H1 (cell line): Measurements from ENCODE around the gene SHMT2. TPM values are rescaled to one million over a fixed set of nuclear protein-coding genes. Genes with fewer than 3 reads are reported as not detected.
A peak's percentile ranks its signal among the peaks of the same experiment; 100 is the strongest.

Source experiments
- CTCF ChIA-PET: fragments of 300-600 bp; sonication (Branson Sonifier 250); formaldehyde crosslinking; loops from one replicate; lab custom pipeline; 2021; ENCODE audit not compliant: partially characterized antibody; lab: Charles Lee
- POLR2A ChIA-PET: fragments of 300-600 bp; sonication (Branson Sonifier 250); formaldehyde crosslinking; loops from one replicate; lab custom pipeline; 2021; ENCODE audit warnings: inconsistent platforms; ENCODE audit not compliant: partially characterized antibody; lab: Charles Lee
- DNase-seq, 2 experiments: peaks; one replicate each; pipeline versions ENCODE4 v3.0.0 to v3.0.0-alpha.2; 2010 to 2022; ENCODE audit warnings: low spot score in 2 of 2, low read depth in 1 of 2, mixed read lengths in 1 of 2
- FAIRE-seq: peaks from 2 replicates; lab custom pipeline; 2011; peaks lifted over from hg19 to GRCh38; lab: Jason Lieb, UNC
- H2AFZ ChIP-seq: 2 replicates; pipeline ENCODE4 v1.8.1; 2012; ENCODE audit warnings: low read length, inconsistent platforms
- H2AK5ac ChIP-seq: 2 replicates; pipeline ENCODE4 v1.6.1; 2013; ENCODE audit warnings: low read depth, low read length
- H2BK120ac ChIP-seq: replicated peaks from 2 replicates; pipeline ENCODE3; 2013; ENCODE audit warnings: low read depth, low read length, inconsistent platforms
- H2BK12ac ChIP-seq: 2 replicates; pipeline ENCODE4 v1.6.1; 2013; ENCODE audit warnings: low read depth, low read length
- H2BK15ac ChIP-seq: 2 replicates; pipeline ENCODE4 v1.6.1; 2013; ENCODE audit warnings: low read length
- H2BK20ac ChIP-seq: 2 replicates; pipeline ENCODE4 v1.6.1; 2013; ENCODE audit warnings: low read length
- H2BK5ac ChIP-seq: 2 replicates; pipeline ENCODE4 v1.6.1; 2013; ENCODE audit warnings: low read depth, low read length
- H3K14ac ChIP-seq: 2 replicates; pipeline ENCODE4 v1.6.1; 2013; ENCODE audit warnings: inconsistent platforms; ENCODE audit not compliant: insufficient read length
- H3K18ac ChIP-seq: 2 replicates; pipeline ENCODE4 v1.6.1; 2013; ENCODE audit warnings: low read length; ENCODE audit errors: extremely low read depth
- H3K23ac ChIP-seq: 2 replicates; pipeline ENCODE4 v1.6.1; 2013; ENCODE audit warnings: inconsistent platforms; ENCODE audit not compliant: insufficient read length
- H3K23me2 ChIP-seq: 2 replicates; pipeline ENCODE4 v1.6.1; 2013; ENCODE audit warnings: low read depth, low read length
- H3K27ac ChIP-seq: 2 replicates; pipeline ENCODE4 v1.6.1; 2011; ENCODE audit warnings: low read depth, low read length, inconsistent platforms
- H3K27me3 ChIP-seq, 4 experiments: replicated peaks in 1 of 4; 1 replicate in 1 of 4; 2 replicates in 3 of 4; pipeline versions ENCODE4 v1.6.1 to v1.8.1; 2011 to 2013; ENCODE audit warnings: low read length in 3 of 4, mild to moderate bottlenecking in 3 of 4, inconsistent platforms in 2 of 4, mixed read lengths in 2 of 4, moderate library complexity in 1 of 4; ENCODE audit not compliant: control insufficient read depth in 3 of 4, insufficient read depth in 3 of 4; ENCODE audit errors: extremely low read depth in 1 of 4
- H3K36me3 ChIP-seq, 4 experiments: 2 replicates each; pipeline versions ENCODE4 v1.6.1 to v1.8.1; 2011 to 2013; ENCODE audit warnings: mild to moderate bottlenecking in 4 of 4, low read length in 3 of 4, moderate library complexity in 2 of 4, control low read depth in 1 of 4, inconsistent platforms in 1 of 4; ENCODE audit not compliant: insufficient read depth in 4 of 4, control insufficient read depth in 2 of 4
- H3K4ac ChIP-seq: replicated peaks from 2 replicates; pipeline ENCODE3; 2013; ENCODE audit warnings: low read length, low read depth, mixed read lengths, inconsistent platforms; ENCODE audit not compliant: insufficient read length
- H3K4me1 ChIP-seq, 4 experiments: replicated peaks in 1 of 4; 1 replicate in 1 of 4; 2 replicates in 3 of 4; pipeline versions ENCODE4 v1.6.1 to v1.8.1; 2011 to 2013; ENCODE audit warnings: low read length in 3 of 4, inconsistent platforms in 2 of 4, mixed read lengths in 1 of 4; ENCODE audit not compliant: insufficient read depth in 4 of 4, control insufficient read depth in 3 of 4
- H3K4me2 ChIP-seq, 2 experiments: 2 replicates each; pipeline versions ENCODE4 v1.6.1 to v1.8.1; 2011 to 2013; ENCODE audit warnings: low read depth in 2 of 2, low read length in 2 of 2, control low read depth in 1 of 2, inconsistent platforms in 1 of 2, mild to moderate bottlenecking in 1 of 2; ENCODE audit not compliant: insufficient read depth in 1 of 2
- H3K4me3 ChIP-seq, 4 experiments: fragments of 200-600, 300-600 bp in 1 of 4; sonication (generic), shearing (Covaris generic), sonication (Bioruptor Twin) in 1 of 4; 2 replicates each; pipeline versions ENCODE4 v1.5.1 to v1.8.1; 2011 to 2016; ENCODE audit warnings: low read length in 4 of 4, low read depth in 3 of 4, control low read depth in 2 of 4, inconsistent platforms in 2 of 4, mild to moderate bottlenecking in 2 of 4, mixed read lengths in 1 of 4, moderate library complexity in 1 of 4; ENCODE audit not compliant: insufficient read depth in 2 of 4; ENCODE audit errors: extremely low read depth in 1 of 4
- H3K56ac ChIP-seq: replicated peaks from 2 replicates; pipeline ENCODE3; 2013; ENCODE audit warnings: low read depth, mild to moderate bottlenecking, mixed read lengths, low read length, inconsistent platforms; ENCODE audit not compliant: insufficient read length
- H3K79me1 ChIP-seq: 2 replicates; pipeline ENCODE4 v1.6.1; 2013; ENCODE audit warnings: low read depth, low read length, control low read depth
- H3K79me2 ChIP-seq, 2 experiments: 2 replicates each; pipeline versions ENCODE4 v1.6.1 to v1.8.1; 2012 to 2013; ENCODE audit warnings: low read length in 2 of 2, mild to moderate bottlenecking in 2 of 2, inconsistent platforms in 1 of 2; ENCODE audit not compliant: insufficient read depth in 2 of 2, control insufficient read depth in 1 of 2
- H3K9ac ChIP-seq, 4 experiments: replicated peaks in 1 of 4; 1 replicate in 1 of 4; 2 replicates in 3 of 4; pipeline versions ENCODE4 v1.6.1 to v1.8.1; 2011 to 2013; ENCODE audit warnings: low read depth in 3 of 4, low read length in 3 of 4, control low read depth in 2 of 4, mild to moderate bottlenecking in 2 of 4, moderate library complexity in 2 of 4, inconsistent platforms in 1 of 4; ENCODE audit errors: extremely low read depth in 1 of 4
- H3K9me3 ChIP-seq, 2 experiments: 2 replicates each; pipeline versions ENCODE4 v1.6.1 to v1.8.1; 2012 to 2013; ENCODE audit warnings: mild to moderate bottlenecking in 2 of 2, moderate library complexity in 2 of 2, control low read depth in 1 of 2, inconsistent platforms in 1 of 2, low read depth in 1 of 2, low read length in 1 of 2, mixed read lengths in 1 of 2; ENCODE audit not compliant: insufficient read depth in 2 of 2
- H4K20me1 ChIP-seq, 2 experiments: replicated peaks in 1 of 2; 2 replicates each; pipeline versions ENCODE3 to v1.8.1; 2011 to 2013; ENCODE audit warnings: inconsistent platforms in 2 of 2, low read length in 2 of 2, mild to moderate bottlenecking in 1 of 2; ENCODE audit not compliant: insufficient read depth in 2 of 2, control insufficient read depth in 1 of 2
- H4K5ac ChIP-seq: 2 replicates; pipeline ENCODE4 v1.6.1; 2013; ENCODE audit warnings: low read length, low read depth, mixed read lengths, inconsistent platforms; ENCODE audit not compliant: insufficient read length
- H4K8ac ChIP-seq: 2 replicates; pipeline ENCODE4 v1.8.0; 2013; ENCODE audit warnings: mild to moderate bottlenecking, moderate library complexity, low read length, inconsistent platforms; ENCODE audit not compliant: insufficient read depth; ENCODE audit errors: extremely low read depth
- H4K91ac ChIP-seq: replicated peaks from 2 replicates; pipeline ENCODE3; 2013; ENCODE audit warnings: low read length, mixed read lengths, inconsistent platforms; ENCODE audit not compliant: insufficient read length
- BRCA1 ChIP-seq: IDR thresholded peaks from 2 replicates; pipeline ENCODE4 v1.6.1; 2012; ENCODE audit warnings: low read depth, low read length, improper control_type of control experiment
- CEBPB ChIP-seq: IDR thresholded peaks from 2 replicates; pipeline ENCODE4 v1.6.1; 2012; ENCODE audit warnings: low read depth, low read length
- CTBP2 ChIP-seq: IDR thresholded peaks from 2 replicates; pipeline ENCODE4 v1.7.0; 2011; ENCODE audit warnings: borderline replicate concordance, mild to moderate bottlenecking, moderate library complexity, mixed read lengths, low read length; ENCODE audit not compliant: insufficient read depth, insufficient read length
- EP300 ChIP-seq, 2 experiments: IDR thresholded peaks; 1 replicate in 1 of 2; 2 replicates in 1 of 2; pipeline ENCODE4 v1.6.1; 2011 to 2012; ENCODE audit warnings: low read depth in 2 of 2, low read length in 2 of 2, mild to moderate bottlenecking in 2 of 2, borderline replicate concordance in 1 of 2, inconsistent platforms in 1 of 2, moderate library complexity in 1 of 2
- HDAC6 ChIP-seq: IDR thresholded peaks from one replicate; pipeline ENCODE4 v1.7.1; 2012; ENCODE audit warnings: low read depth, mild to moderate bottlenecking, inconsistent platforms, low read length, moderate library complexity
- KDM1A ChIP-seq: fragments of 200-600, 300-600 bp; sonication (generic); IDR thresholded peaks from 2 replicates; pipeline ENCODE4 v1.7.1; 2016; ENCODE audit warnings: mild to moderate bottlenecking, low read length, borderline replicate concordance
- POLR2A ChIP-seq, 2 experiments: IDR thresholded peaks; 1 replicate in 1 of 2; 2 replicates in 1 of 2; pipeline ENCODE4 v1.6.1; 2011; ENCODE audit warnings: low read depth in 2 of 2, low read length in 2 of 2, mild to moderate bottlenecking in 2 of 2; ENCODE audit errors: control extremely low read depth in 1 of 2
- RBBP5 ChIP-seq: IDR thresholded peaks from 2 replicates; pipeline ENCODE4 v1.7.1; 2012; ENCODE audit warnings: low read depth, mild to moderate bottlenecking, inconsistent platforms, low read length, moderate library complexity, borderline replicate concordance
- RFX5 ChIP-seq: IDR thresholded peaks from 2 replicates; pipeline ENCODE4 v1.6.1; 2011; ENCODE audit warnings: low read depth, low read length, improper control_type of control experiment, borderline replicate concordance
- RXRA ChIP-seq: IDR thresholded peaks from 2 replicates; pipeline ENCODE4 v1.6.1; 2011; ENCODE audit warnings: low read depth, mild to moderate bottlenecking, low read length, moderate library complexity; ENCODE audit not compliant: insufficient read depth
- TBP ChIP-seq: IDR thresholded peaks from 2 replicates; pipeline ENCODE4 v1.6.1; 2011; ENCODE audit warnings: low read depth, low read length, improper control_type of control experiment
- TEAD4 ChIP-seq: IDR thresholded peaks from 2 replicates; pipeline ENCODE4 v1.6.1; 2012; ENCODE audit warnings: low read depth, low read length, inconsistent platforms, mixed read lengths
- YY1 ChIP-seq: IDR thresholded peaks from 2 replicates; pipeline ENCODE4 v1.6.1; 2011; ENCODE audit warnings: low read depth, mild to moderate bottlenecking, low read length
- ZNF274 ChIP-seq: IDR thresholded peaks from 2 replicates; pipeline ENCODE4 v1.7.0; 2012; ENCODE audit warnings: low read length, borderline replicate concordance; ENCODE audit errors: extremely low read depth
- WGBS, 2 experiments: shearing (Covaris generic) in 1 of 2; methylation state at CpG; one replicate each; pipeline versions ENCODE4 v1.1.6 to v1.1.7; 2013 to 2015; ENCODE audit warnings: low lambda C conversion rate in 2 of 2, mixed read lengths in 2 of 2, inconsistent platforms in 1 of 2, low coverage in 1 of 2, missing lambda C conversion rate in 1 of 2; ENCODE audit not compliant: insufficient replicate concordance in 2 of 2, insufficient coverage in 1 of 2, insufficient read length in 1 of 2; ENCODE audit errors: extremely low coverage in 1 of 2, missing lambda C conversion rate in 1 of 2; 5-methylcytosine and 5-hydroxymethylcytosine counted together
- polyA plus RNA-seq, 7 experiments: library from polyadenylated mRNA; depleted of rRNA in 3 of 7; stranded (reverse) in 5 of 7; unstranded in 2 of 7; fragments of >200 nt in 5 of 7; fragments of 200-250 nt in 2 of 7; gene quantifications; 1 replicate in 5 of 7; 2 replicates in 1 of 7; 4 replicates in 1 of 7; pipeline versions ENCODE4 v1.2.1 to v1.2.3, GENCODE V29; 2011 to 2013; ENCODE audit warnings: missing spikeins in 2 of 7, mixed read lengths in 2 of 7
- total RNA-seq: library from RNA; stranded (reverse); fragmentation: NEBNext Ultra II Directional; extraction: Animal tissue kit (Norgen Biotek cat#: 25700); gene quantifications from 2 replicates; pipeline ENCODE4 v1.2.1, GENCODE V29; 2021

SHMT2 gene
- total and polyA plus RNA-seq, 2 of the 8 experiments (the other 6 are each of a cell fraction or from before 2014, with no cell fraction given): 274 to 520 TPM

- no peak overlapping the region for H3K14ac ChIP-seq
- no peak overlapping the region for H2AK5ac ChIP-seq
- no peak overlapping the region for H4K5ac ChIP-seq
- POLR2A ChIA-PET: interaction anchor here (0.7 to 8.8 kb wide), 9 partner anchors 7 to 128 kb away, joined by 3 to 686 read pairs (median 6); partner anchors contain the start of genes LRP1, SHMT2 and STAT6
- no peak overlapping the region for H3K23ac ChIP-seq
- peaks cover 2 to 25% (median 11%) of the 10 kb centered on the region in 4 experiments; a peak in 6 of 8 replicates for H3K36me3 ChIP-seq
- no peak overlapping the region for H2BK5ac ChIP-seq
- H3K9me3 ChIP-seq: no peaks in the 10 kb centered on the region
- no peaks in the 10 kb centered on the region for H3K79me1 ChIP-seq
- H4K91ac ChIP-seq: no peak overlapping the region
- H3K18ac ChIP-seq: no peak overlapping the region
- CTCF ChIA-PET: interaction anchor here (0.6 to 10.1 kb wide), 19 partner anchors 8 to 624 kb away, joined by 3 to 726 read pairs (median 6); partner anchors contain the start of genes SHMT2 and STAC3
- WGBS, 2 experiments: 63% methylated on average over 11 of the region's 11 CpGs; no CpG with 5 or more reads in 1 of the 2 experiments
- H2BK12ac ChIP-seq: peak overlapping the region; percentile 85; the same call in 1 of the 2 replicates
- no peak overlapping the region for H2AFZ ChIP-seq
- H3K4me2 ChIP-seq: peak overlapping the region in 1 of 2 experiments; percentile 91; a peak in 1 of 4 replicates
- H3K56ac ChIP-seq: no peak overlapping the region
- H4K8ac ChIP-seq: no peak overlapping the region
- no peak overlapping the region for H2BK120ac ChIP-seq
- no peak overlapping the region for H3K4ac ChIP-seq
- peaks cover 9 to 39% (median 30%) of the 10 kb centered on the region in 4 experiments for H3K4me1 ChIP-seq
- no peak overlapping the region for H3K27ac ChIP-seq
- FAIRE-seq (no peak), DNase-seq (no peak)
- no peaks in the 10 kb centered on the region for H3K79me2 ChIP-seq
- no peak overlapping the region for H3K9ac ChIP-seq
- H2BK20ac ChIP-seq: no peak overlapping the region; the same call in 1 of the 2 replicates
- peaks cover 50 to 63% (median 61%) of the 10 kb centered on the region in 4 experiments for H3K27me3 ChIP-seq
- peak overlapping the region; percentile 81; the same call in 1 of the 2 replicates for H2BK15ac ChIP-seq
- H3K23me2 ChIP-seq: peaks cover 7% of the 10 kb centered on the region; the same call in 1 of the 2 replicates
- peaks cover 12 to 33% of the 10 kb centered on the region in 2 experiments for H4K20me1 ChIP-seq
- no peak overlapping the region for H3K4me3 ChIP-seq
- TF ChIP-seq RFX5: no peak
- no peak for TF ChIP-seq RXRA
- TF ChIP-seq TEAD4: no peak
- no peak for TF ChIP-seq EP300 (IDR thresholded peaks at IDR 0.05; ENCODE audit: borderline replicate concordance in 1 of 2, low read depth in 2 of 2, low read length in 2 of 2)
- no peak for TF ChIP-seq KDM1A
- no peak for TF ChIP-seq RBBP5
- TF ChIP-seq CTBP2: no peak
- TF ChIP-seq POLR2A (IDR thresholded peaks at IDR 0.05; ENCODE audit: control extremely low read depth in 1 of 2, low read depth in 2 of 2, low read length in 2 of 2): no peak
- no peak for TF ChIP-seq CEBPB
- TF ChIP-seq YY1: no peak
- TF ChIP-seq BRCA1: no peak
- no peak for TF ChIP-seq ZNF274
- TF ChIP-seq TBP: no peak
- TF ChIP-seq HDAC6: no peak
These were observed 14.4 kb upstream of the SHMT2 start for GRCh38 chr12:57215065-57215464.
